ENCODE measurements around the gene TTC12. TPM values are rescaled to one million over a fixed set of nuclear protein-coding genes. Genes with fewer than 3 reads are reported as not detected.
A peak's percentile ranks its signal among the peaks of the same experiment; 100 is the strongest.

The TTC12 gene
- total and polyA plus RNA-seq, 9 of the 15 experiments (the other 6 are each of a cell fraction or from before 2014, with no cell fraction given) = 5.1 to 19.9 (median 13.4) TPM

DNA sequence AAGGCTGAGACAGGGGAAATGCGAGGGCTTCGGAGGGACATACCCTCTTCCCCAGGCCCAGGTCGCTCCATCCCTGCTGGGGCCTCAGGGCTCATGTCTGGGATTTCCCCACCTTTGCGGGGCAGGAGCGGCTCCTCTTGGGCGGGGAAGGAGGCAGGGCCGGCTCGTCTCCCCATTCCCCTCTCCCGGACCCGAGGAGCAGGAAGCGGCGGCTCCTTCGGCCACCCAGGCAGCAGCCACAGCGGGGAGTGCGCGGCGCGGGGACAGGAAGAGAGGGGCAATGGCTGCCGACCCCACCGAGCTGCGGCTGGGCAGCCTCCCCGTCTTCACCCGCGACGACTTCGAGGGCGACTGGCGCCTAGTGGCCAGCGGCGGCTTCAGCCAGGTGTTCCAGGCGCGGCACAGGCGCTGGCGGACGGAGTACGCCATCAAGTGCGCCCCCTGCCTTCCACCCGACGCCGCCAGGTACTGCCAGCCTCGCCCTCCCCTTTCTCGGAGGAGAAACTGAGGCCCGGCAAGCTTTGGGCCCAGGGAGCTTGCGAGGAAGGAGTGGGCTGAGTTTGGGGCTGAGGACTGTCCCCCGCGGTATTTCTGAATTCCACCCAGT lies 73.3 kb downstream of the TTC12 start, which contains the start of gene ANKK1 (continued):
- TF ChIP-seq HMGN3 (IDR thresholded peaks at IDR 0.05; ENCODE audit: borderline replicate concordance, extremely low read depth, insufficient read length, low read depth, low read length) = peak; percentile 36

- ChIA-PET POLR2A (no interaction called here), CTCF (ENCODE audit: low intra/inter-chr PET ratio) (no interaction called here)
- 3% methylated on average over 3 of the region's 3 CpGs for WGBS (ENCODE audit: insufficient coverage, low coverage, missing lambda C conversion rate)
- Histone ChIP-seq H3K27ac (ENCODE audit: extremely low read depth, low read depth, low read length) (no peak overlapping the region), H3K9me1 (ENCODE audit: control insufficient read depth, insufficient read depth, low read length) (no peaks in the 10 kb centered on the region), H3K27me3 (ENCODE audit: control insufficient read depth in 2 of 2, insufficient read depth in 2 of 2, low read length in 2 of 2) (peaks cover 11 to 36% of the 10 kb centered on the region in 2 experiments; a peak in 4 of 5 replicates), H2AFZ (ENCODE audit: low read depth, low read length) (no peak overlapping the region), H3K4me3 (no peak overlapping the region), H3K4me2 (ENCODE audit: insufficient read depth, low read length) (no peak overlapping the region), H3K79me2 (ENCODE audit: control insufficient read depth, insufficient read depth, low read length) (no peaks in the 10 kb centered on the region), H3K4me1 (replicated peaks in 1 of 2; ENCODE audit: control insufficient read depth in 2 of 2, insufficient read depth in 2 of 2, low read length in 2 of 2) (peaks cover 0 to 7% of the 10 kb centered on the region in 2 experiments; a peak in 1 of 5 replicates), H4K20me1 (replicated peaks; ENCODE audit: control insufficient read depth, insufficient read depth, low read length) (no peaks in the 10 kb centered on the region), H3K9ac (ENCODE audit: insufficient read depth in 1 of 2, low read depth in 2 of 2, low read length in 2 of 2) (no peak overlapping the region), H3K36me3 (ENCODE audit: control insufficient read depth, insufficient read depth, low read length) (no peaks in the 10 kb centered on the region), H3K9me3 (replicated peaks; ENCODE audit: control insufficient read depth, insufficient read depth, low read depth, low read length) (no peaks in the 10 kb centered on the region)
- BruUV-seq (replicated peaks) = no TSS peak
- intact Hi-C loops (cut with micrococcal nuclease) (no loop called here), in situ Hi-C loops (cut with MboI) (no loop called here)
- TF ChIP-seq SP2 (IDR thresholded peaks at IDR 0.05; ENCODE audit: extremely low read depth, low read depth, low read length, poor library complexity, severe bottlenecking) (no peak), SIN3A (IDR thresholded peaks at IDR 0.05; ENCODE audit: borderline replicate concordance in 2 of 2, control insufficient read depth in 1 of 2, low read depth in 2 of 2, low read length in 2 of 2) (no peak), TCF7L2 (IDR thresholded peaks at IDR 0.05; ENCODE audit: low read depth, low read length) (no peak), SMAD3 (CRISPR knock-in tag; conservative IDR thresholded peaks at IDR 0.05) (no peak), ZNF695 (CRISPR knock-in tag; IDR thresholded peaks at IDR 0.05) (no peak), HDAC6 (IDR thresholded peaks at IDR 0.05; ENCODE audit: low read depth, low read length) (no peak), CAMTA2 (CRISPR knock-in tag; conservative IDR thresholded peaks at IDR 0.05) (no peak), ZNF324 (CRISPR knock-in tag; IDR thresholded peaks at IDR 0.05) (no peak), PHB2 (IDR thresholded peaks at IDR 0.05; ENCODE audit: low read depth) (no peak), FOXM1 (IDR thresholded peaks at IDR 0.05; ENCODE audit: low read depth) (no peak), FOXM1 (CRISPR knock-in tag; IDR thresholded peaks at IDR 0.05; ENCODE audit: low read depth) (no peak), ZBTB43 (CRISPR knock-in tag; IDR thresholded peaks at IDR 0.05) (no peak), NR2F6 (CRISPR knock-in tag; IDR thresholded peaks at IDR 0.05) (no peak), NFRKB (IDR thresholded peaks at IDR 0.05; ENCODE audit: low read depth) (no peak), HNRNPH1 (optimal IDR thresholded peaks at IDR 0.05; ENCODE audit: low read depth, low read length) (no peak), SNRNP70 (optimal IDR thresholded peaks at IDR 0.05; ENCODE audit: low read depth, low read length) (no peak), MCM5 (IDR thresholded peaks at IDR 0.05; ENCODE audit: low read depth) (no peak), NCOA6 (IDR thresholded peaks at IDR 0.05) (no peak), ZNF175 (CRISPR knock-in tag; IDR thresholded peaks at IDR 0.05; ENCODE audit: low read depth) (no peak), KLF1 (tag; IDR thresholded peaks at IDR 0.05) (no peak)
- DNase-seq (ENCODE audit: extremely low read depth in 1 of 4, low spot score in 3 of 4) = no peak
- no peak for FAIRE-seq
- no peak for ATAC-seq
Measured at GRCh38 chr11:113389272-113389671, 74.9 kb downstream of the TTC12 start.
